PC-3 (cell line): ENCODE data around the gene SLC35F3. TPM values are rescaled to one million over a fixed set of nuclear protein-coding genes. Genes with fewer than 3 reads are reported as not detected.

Experiments
- ATAC-seq: fragments of 200-7000 bp; cut with Tn5 transposase; 2 replicates; pipeline ENCODE4 v1.9.1; 2020; ENCODE audit warnings: mild to moderate bottlenecking, moderate library complexity
- BruUV-seq: library from RNA; stranded (reverse); fragments of 400-500 nt; replicated peaks from 2 replicates; lab custom pipeline; 2021; lab: Mats Ljungman, UMichigan
- CTCF ChIA-PET: fragments of 300-600 bp; sonication (Branson Sonifier 250); formaldehyde crosslinking; loops from one replicate; lab custom pipeline; 2022; ENCODE audit warnings: antibody characterized with exemption; lab: Charles Lee
- POLR2A ChIA-PET: fragments of 300-600 bp; sonication (Branson Sonifier 250); formaldehyde crosslinking; loops from one replicate; lab custom pipeline; 2022; ENCODE audit warnings: antibody characterized with exemption; ENCODE audit not compliant: unreplicated experiment; lab: Charles Lee
- DNase-seq: peaks from one replicate; pipeline ENCODE4 v3.0.0-alpha.2; 2015
- H2AFZ ChIP-seq: fragments of 300-600 bp; sonication (generic); 2 replicates; pipeline ENCODE4 v1.6.0; 2016; ENCODE audit warnings: antibody characterized with exemption, low read length
- H3F3A ChIP-seq: fragments of 300-600 bp; sonication (generic); one replicate; pipeline ENCODE4 v1.6.0; 2017; ENCODE audit warnings: antibody characterized with exemption, low read length, control low read depth, mild to moderate bottlenecking; ENCODE audit not compliant: unreplicated experiment
- H3K27ac ChIP-seq: fragments of 300-600 bp; sonication (generic); 2 replicates; pipeline ENCODE4 v1.5.1; 2016; ENCODE audit warnings: mild to moderate bottlenecking, low read length
- H3K27me3 ChIP-seq: fragments of 300-600 bp; sonication (generic); 2 replicates; pipeline ENCODE4 v1.6.1; 2016; ENCODE audit warnings: low read length, mixed read lengths
- H3K36me3 ChIP-seq: fragments of 300-600 bp; sonication (generic); 2 replicates; pipeline ENCODE4 v1.6.1; 2016; ENCODE audit warnings: low read depth, mixed run types, low read length, mixed read lengths
- H3K4me1 ChIP-seq: fragments of 300-600 bp; sonication (generic); 2 replicates; pipeline ENCODE4 v1.5.1; 2016; ENCODE audit warnings: low read length; ENCODE audit not compliant: insufficient read depth
- H3K4me2 ChIP-seq: fragments of 300-600 bp; sonication (generic); 2 replicates; pipeline ENCODE4 v1.6.0; 2016; ENCODE audit warnings: low read length
- H3K4me3 ChIP-seq: fragments of 300-600 bp; sonication (generic); 2 replicates; pipeline ENCODE4 v1.5.1; 2016; ENCODE audit warnings: mild to moderate bottlenecking, low read length, mixed read lengths
- H3K79me2 ChIP-seq: fragments of 300-600 bp; sonication (generic); 2 replicates; pipeline ENCODE4 v1.6.1; 2017; ENCODE audit warnings: low read length, mixed read lengths
- H3K9ac ChIP-seq: fragments of 300-600 bp; sonication (generic); 2 replicates; pipeline ENCODE4 v1.6.0; 2016; ENCODE audit warnings: mild to moderate bottlenecking, low read length
- H3K9me2 ChIP-seq: fragments of 300-600 bp; sonication (generic); replicated peaks from 2 replicates; pipeline ENCODE4 v1.6.1; 2016; ENCODE audit warnings: mixed run types, low read length, mixed read lengths
- H3K9me3 ChIP-seq: fragments of 300-600 bp; sonication (generic); 2 replicates; pipeline ENCODE4 v1.6.1; 2016; ENCODE audit warnings: low read length, mixed read lengths
- H4K20me1 ChIP-seq: fragments of 300-600 bp; sonication (generic); 2 replicates; pipeline ENCODE4 v1.6.1; 2016; ENCODE audit warnings: low read length, mixed read lengths
- EZH2 ChIP-seq: fragments of 300-600 bp; sonication (generic); IDR thresholded peaks from one replicate; pipeline ENCODE4 v1.6.1; 2017; ENCODE audit warnings: antibody characterized with exemption, mild to moderate bottlenecking, low read length; ENCODE audit not compliant: unreplicated experiment
- EZH2phosphoT487 ChIP-seq: fragments of 300-600 bp; sonication (generic); IDR thresholded peaks from 2 replicates; pipeline ENCODE4 v1.6.1; 2018; ENCODE audit warnings: mild to moderate bottlenecking, antibody characterized with exemption, low read length, borderline replicate concordance
- intact Hi-C: fragments of 100-400 bp; cut with micrococcal nuclease; formaldehyde crosslinking; loops from 2 replicates; pipeline ENCODE4 v1.9.0; 2023
- total RNA-seq: library from RNA; depleted of rRNA; stranded (reverse); fragments of >200 nt; gene quantifications from 2 replicates; pipeline ENCODE4 v1.2.3, GENCODE V29; 2014
- TF ChIP-seq, protein P1 (sequence below): fragments of 300-600 bp; sonication (generic); conservative IDR thresholded peaks from 2 replicates; pipeline ENCODE4 v1.5.1; 2017; ENCODE audit warnings: antibody characterized with exemption, low read depth, mild to moderate bottlenecking, low read length

The SLC35F3 gene
- total RNA-seq, 1 experiment from 2014 or later = 17.7 TPM

GRCh38 chr1:233908092-233908491 is 3.6 kb downstream of the SLC35F3 start:
- POLR2A ChIA-PET = interaction anchor here (0.6 kb wide), 2 partner anchors 201 to 293 kb away, joined by 6 to 8 read pairs; no protein-coding TSS in a partner anchor
- peaks cover 52% of the 10 kb centered on the region for H3K4me1 ChIP-seq
- H3K27me3 ChIP-seq = no peaks in the 10 kb centered on the region
- CTCF ChIA-PET = interaction anchor here (0.6 kb wide), 1 partner anchor 97 kb away, joined by 3 read pairs; no protein-coding TSS in a partner anchor
- ATAC-seq (no peak), DNase-seq (peak; percentile 43)
- no peaks in the 10 kb centered on the region for H3F3A ChIP-seq
- TF ChIP-seq EZH2phosphoT487 (no peak), EZH2 (no peak)
- TF ChIP-seq, protein P1, sequence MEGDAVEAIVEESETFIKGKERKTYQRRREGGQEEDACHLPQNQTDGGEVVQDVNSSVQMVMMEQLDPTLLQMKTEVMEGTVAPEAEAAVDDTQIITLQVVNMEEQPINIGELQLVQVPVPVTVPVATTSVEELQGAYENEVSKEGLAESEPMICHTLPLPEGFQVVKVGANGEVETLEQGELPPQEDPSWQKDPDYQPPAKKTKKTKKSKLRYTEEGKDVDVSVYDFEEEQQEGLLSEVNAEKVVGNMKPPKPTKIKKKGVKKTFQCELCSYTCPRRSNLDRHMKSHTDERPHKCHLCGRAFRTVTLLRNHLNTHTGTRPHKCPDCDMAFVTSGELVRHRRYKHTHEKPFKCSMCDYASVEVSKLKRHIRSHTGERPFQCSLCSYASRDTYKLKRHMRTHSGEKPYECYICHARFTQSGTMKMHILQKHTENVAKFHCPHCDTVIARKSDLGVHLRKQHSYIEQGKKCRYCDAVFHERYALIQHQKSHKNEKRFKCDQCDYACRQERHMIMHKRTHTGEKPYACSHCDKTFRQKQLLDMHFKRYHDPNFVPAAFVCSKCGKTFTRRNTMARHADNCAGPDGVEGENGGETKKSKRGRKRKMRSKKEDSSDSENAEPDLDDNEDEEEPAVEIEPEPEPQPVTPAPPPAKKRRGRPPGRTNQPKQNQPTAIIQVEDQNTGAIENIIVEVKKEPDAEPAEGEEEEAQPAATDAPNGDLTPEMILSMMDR = no peak
- no peaks in the 10 kb centered on the region for H3K9me2 ChIP-seq
- intact Hi-C loops = loop anchor here (2.0 to 10.0 kb wide), 7 partner anchors 81 to 606 kb away; no protein-coding TSS in a partner anchor
- H3K36me3 ChIP-seq = peaks cover 26% of the 10 kb centered on the region
- peaks cover 74% of the 10 kb centered on the region for H3K79me2 ChIP-seq
- H2AFZ ChIP-seq = no peak overlapping the region
- H3K9ac ChIP-seq = no peak overlapping the region
- no peaks in the 10 kb centered on the region for H4K20me1 ChIP-seq
- H3K9me3 ChIP-seq = no peaks in the 10 kb centered on the region
- BruUV-seq = no TSS peak
- 0 out of 2 replicates have a peak overlapping the region, but pooled peaks have one; percentile 0 for H3K4me3 ChIP-seq
- H3K4me2 ChIP-seq = peak overlapping the region; percentile 18
- H3K27ac ChIP-seq = peak overlapping the region; percentile 85

- no peaks in the 10 kb centered on the region for H3K9me2 ChIP-seq
- H3K4me2 ChIP-seq = peak overlapping the region; percentile 43
- no peaks in the 10 kb centered on the region for H4K20me1 ChIP-seq
- H3K36me3 ChIP-seq = peaks cover 37% of the 10 kb centered on the region
- no peaks in the 10 kb centered on the region for H3F3A ChIP-seq
- H2AFZ ChIP-seq = no peak overlapping the region
- no peak overlapping the region for H3K4me3 ChIP-seq
- peaks cover 85% of the 10 kb centered on the region for H3K79me2 ChIP-seq
- H3K27me3 ChIP-seq = no peaks in the 10 kb centered on the region
- BruUV-seq = no TSS peak
- ATAC-seq (peak; percentile 65), DNase-seq (peak; percentile 100)
- ChIA-PET CTCF (interaction anchor here (0.6 to 0.7 kb wide), 3 partner anchors 158 to 514 kb away, joined by 3 to 4 read pairs (median 3); no protein-coding TSS in a partner anchor), POLR2A (interaction anchor here (1.2 kb wide), 1 partner anchor 12 kb away, joined by 4 read pairs; no protein-coding TSS in a partner anchor)
- TF ChIP-seq EZH2 (no peak), EZH2phosphoT487 (no peak)
- TF ChIP-seq, protein P1 = no peak
- H3K9ac ChIP-seq = peak overlapping the region; percentile 27
- intact Hi-C loops = loop anchor here (1.0 to 10.0 kb wide), 8 partner anchors 80 to 607 kb away; no protein-coding TSS in a partner anchor
- H3K27ac ChIP-seq = peak overlapping the region; percentile 85
- H3K4me1 ChIP-seq = peaks cover 48% of the 10 kb centered on the region
- H3K9me3 ChIP-seq = no peaks in the 10 kb centered on the region
Measured at GRCh38 chr1:233909195-233909594, 4.7 kb downstream of the SLC35F3 start.

DNA sequence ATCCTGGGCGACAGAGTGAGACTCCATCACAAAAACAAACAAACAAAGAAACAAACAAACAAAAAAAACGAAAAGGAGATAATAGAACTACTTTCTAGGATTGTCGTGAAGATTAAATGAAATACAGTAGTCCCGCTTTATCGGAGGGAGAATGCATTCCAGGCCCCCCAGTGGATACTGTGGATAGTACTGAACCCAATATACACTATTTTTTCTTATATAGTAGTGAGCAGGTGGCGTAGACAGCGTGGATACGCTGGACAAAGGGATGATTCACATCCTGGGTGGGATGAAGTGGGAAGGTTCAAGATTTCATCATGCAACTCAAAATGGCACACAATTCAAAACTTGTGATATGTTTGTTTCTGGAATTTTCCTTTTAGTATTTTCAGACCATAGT is 8.0 kb downstream of the SLC35F3 start:
- intact Hi-C loops = no loop called here
- Histone ChIP-seq H3K27ac (no peak overlapping the region), H2AFZ (no peak overlapping the region), H3K4me1 (peaks cover 46% of the 10 kb centered on the region), H4K20me1 (no peaks in the 10 kb centered on the region), H3K4me2 (no peak overlapping the region), H3K36me3 (peaks cover 54% of the 10 kb centered on the region), H3K27me3 (no peaks in the 10 kb centered on the region), H3K79me2 (peaks cover 77% of the 10 kb centered on the region), H3K9me3 (0 out of 2 replicates have a peak, but pooled peaks cover 6% of the 10 kb centered on the region), H3K9me2 (no peaks in the 10 kb centered on the region), H3K4me3 (no peak overlapping the region), H3F3A (peaks cover 10% of the 10 kb centered on the region), H3K9ac (no peak overlapping the region)
- TF ChIP-seq EZH2 (no peak), EZH2phosphoT487 (no peak)
- TF ChIP-seq, protein P1 = 0 out of 2 replicates have a peak, but pooled peaks have one; percentile 15
- DNase-seq = no peak
- no peak for ATAC-seq
- CTCF ChIA-PET = no interaction called here
- no TSS peak for BruUV-seq
- POLR2A ChIA-PET = no interaction called here
